Measurements from ENCODE around the gene KCNMA1.

DNA sequence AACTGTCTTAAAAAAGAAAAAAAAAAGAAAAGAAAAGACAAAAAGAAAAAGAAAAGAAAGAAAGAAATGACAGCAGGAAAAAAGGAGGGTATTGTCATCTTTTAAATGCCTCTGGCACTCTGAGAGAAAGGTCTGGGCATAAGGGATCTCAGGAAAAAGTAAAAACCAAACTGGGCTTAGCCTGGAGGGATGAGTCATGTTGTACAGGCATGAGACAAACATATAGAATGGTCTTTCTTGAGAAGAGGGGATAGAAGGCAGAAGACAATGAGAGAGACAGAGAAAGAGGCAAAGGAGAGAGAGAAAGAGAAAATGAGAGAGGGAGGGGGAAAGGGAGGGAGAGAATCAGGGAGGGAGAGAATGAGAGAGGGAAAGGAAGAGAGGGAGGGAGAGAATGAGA lies 32.3 kb upstream of the KCNMA1 start:
- TF ChIP-seq CTCF (IDR thresholded peaks at IDR 0.05 in 8 of 11, conservative IDR thresholded peaks at IDR 0.05 in 3 of 11) (no peak), POLR2A (IDR thresholded peaks at IDR 0.05) (no peak), POLR2AphosphoS5 (IDR thresholded peaks at IDR 0.05) (no peak)
